Skeletal muscle tissue (tissue), 4 donors: Measurements from ENCODE around the gene PARP1. TPM values are rescaled to one million over a fixed set of nuclear protein-coding genes. Genes with fewer than 3 reads are reported as not detected.

Source experiments
- H3K27ac ChIP-seq: one replicate; pipeline ENCODE4 v1.7.0; 2013; ENCODE audit warnings: mild to moderate bottlenecking, low read depth, low read length, inconsistent platforms
- H3K27me3 ChIP-seq, 3 donors: one replicate each; pipeline ENCODE4 v1.7.0; 2013; ENCODE audit warnings: low read length in 3 of 3; ENCODE audit not compliant: control insufficient read depth in 3 of 3, insufficient read depth in 3 of 3
- H3K36me3 ChIP-seq, 3 donors: one replicate each; pipeline ENCODE4 v1.7.0; 2013; ENCODE audit warnings: low read length in 3 of 3; ENCODE audit not compliant: control insufficient read depth in 3 of 3, insufficient read depth in 3 of 3
- H3K4me1 ChIP-seq, 3 donors: one replicate each; pipeline ENCODE4 v1.7.0; 2013; ENCODE audit warnings: low read length in 3 of 3, mild to moderate bottlenecking in 3 of 3; ENCODE audit not compliant: control insufficient read depth in 3 of 3, insufficient read depth in 3 of 3
- H3K4me3 ChIP-seq, 3 donors: one replicate each; pipeline ENCODE4 v1.7.0; 2013; ENCODE audit warnings: low read length in 3 of 3
- H3K9ac ChIP-seq, 3 donors: one replicate each; pipeline ENCODE4 v1.7.0; 2013; ENCODE audit warnings: low read length in 3 of 3, mild to moderate bottlenecking in 3 of 3, moderate library complexity in 2 of 3, low read depth in 1 of 3
- H3K9me3 ChIP-seq, 3 donors: one replicate each; pipeline ENCODE4 v1.7.0; 2013; ENCODE audit warnings: low read length in 3 of 3; ENCODE audit not compliant: control insufficient read depth in 3 of 3
- total RNA-seq: library from RNA; depleted of rRNA; stranded (reverse); fragments of >200 nt; gene quantifications from one replicate; pipeline ENCODE4 v1.2.3, GENCODE V29; 2014
- donor health status: Osteomylitis.

Gene PARP1
- total RNA-seq, 1 donor from 2014 or later, result 94.5 TPM

DNA sequence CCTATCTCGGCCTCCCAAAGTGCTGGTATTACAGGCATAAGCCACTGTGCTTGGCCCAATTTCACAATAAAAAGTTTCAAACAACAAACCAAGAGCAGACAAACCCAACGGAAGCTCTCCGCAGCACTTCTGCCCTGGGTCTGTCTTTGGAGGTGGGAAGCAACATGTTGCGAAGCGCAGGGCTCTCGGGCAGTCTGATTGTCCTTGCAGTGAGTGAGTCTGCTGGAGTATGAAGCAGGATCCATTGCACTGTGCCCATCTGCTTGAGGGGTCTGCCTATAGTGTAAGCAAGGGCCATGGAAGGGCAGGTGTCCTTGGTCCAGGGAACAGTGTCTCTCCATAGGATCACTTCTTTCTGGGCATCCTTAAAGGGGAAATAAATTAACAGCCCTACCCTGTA lies 14.6 kb upstream of the PARP1 start:
- H3K9ac ChIP-seq, result no peak overlapping the region
- H3K4me3 ChIP-seq, result no peak overlapping the region

DNA sequence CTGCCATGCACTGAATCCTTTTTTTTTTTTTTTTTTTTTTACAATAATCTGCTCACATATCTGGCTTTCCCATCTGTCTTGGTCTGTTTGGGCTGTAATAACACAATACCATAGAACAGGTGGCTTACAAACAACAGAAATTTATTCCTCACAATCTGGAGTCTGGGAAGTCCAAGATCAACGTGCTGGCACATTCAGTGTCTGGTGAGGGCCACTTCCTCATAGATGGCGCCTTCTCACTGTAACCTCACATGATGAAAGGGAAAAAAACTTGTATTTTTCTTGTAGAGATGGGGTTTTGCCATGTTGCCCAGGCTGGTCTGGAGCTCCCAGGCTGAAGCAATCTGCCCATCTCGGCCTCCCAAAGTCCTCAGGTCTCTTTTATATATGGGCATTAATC lies 13.0 kb upstream of the PARP1 start:
- H3K4me3 ChIP-seq, result no peak overlapping the region
- peaks cover 0 to 3% (median 0%) of the 10 kb centered on the region in 3 donors for H3K27me3 ChIP-seq
- no peaks in the 10 kb centered on the region for H3K9me3 ChIP-seq
- no peaks in the 10 kb centered on the region for H3K36me3 ChIP-seq
- H3K27ac ChIP-seq, result no peak overlapping the region
- H3K9ac ChIP-seq, result no peak overlapping the region
- H3K4me1 ChIP-seq, result no peaks in the 10 kb centered on the region

More for the DNA sequence above, 14.6 kb upstream of the PARP1 start:
- H3K27ac ChIP-seq, result no peak overlapping the region
- no peaks in the 10 kb centered on the region for H3K9me3 ChIP-seq
- H3K27me3 ChIP-seq, result peaks cover 0 to 9% (median 0%) of the 10 kb centered on the region in 3 donors
- H3K4me1 ChIP-seq, result no peaks in the 10 kb centered on the region
- no peaks in the 10 kb centered on the region for H3K36me3 ChIP-seq

DNA sequence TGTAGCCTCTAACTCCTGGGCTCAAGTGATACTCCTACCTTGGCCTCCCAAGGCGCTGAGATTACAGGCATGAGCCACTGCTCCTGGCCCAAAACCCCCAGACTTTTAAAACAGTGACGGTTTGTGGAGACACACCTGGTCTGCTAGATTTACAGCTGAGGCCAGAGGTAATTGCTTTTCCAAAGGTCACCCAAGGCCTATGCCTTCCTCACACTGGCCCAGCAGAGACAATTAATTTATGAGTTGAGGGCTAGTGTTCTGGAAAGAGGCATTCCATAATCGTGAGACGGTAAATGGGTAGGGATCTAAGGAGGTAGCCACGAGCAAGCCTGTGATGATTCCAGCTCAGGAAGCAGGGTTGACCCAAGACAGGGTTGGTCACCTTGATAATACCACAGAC lies 12.4 kb upstream of the PARP1 start:
- no peak overlapping the region for H3K27ac ChIP-seq
- no peaks in the 10 kb centered on the region for H3K4me1 ChIP-seq
- peaks cover 0 to 3% (median 0%) of the 10 kb centered on the region in 3 donors for H3K27me3 ChIP-seq
- H3K4me3 ChIP-seq, result no peak overlapping the region
- H3K9ac ChIP-seq, result no peak overlapping the region
- H3K9me3 ChIP-seq, result no peaks in the 10 kb centered on the region
- H3K36me3 ChIP-seq, result no peaks in the 10 kb centered on the region

DNA sequence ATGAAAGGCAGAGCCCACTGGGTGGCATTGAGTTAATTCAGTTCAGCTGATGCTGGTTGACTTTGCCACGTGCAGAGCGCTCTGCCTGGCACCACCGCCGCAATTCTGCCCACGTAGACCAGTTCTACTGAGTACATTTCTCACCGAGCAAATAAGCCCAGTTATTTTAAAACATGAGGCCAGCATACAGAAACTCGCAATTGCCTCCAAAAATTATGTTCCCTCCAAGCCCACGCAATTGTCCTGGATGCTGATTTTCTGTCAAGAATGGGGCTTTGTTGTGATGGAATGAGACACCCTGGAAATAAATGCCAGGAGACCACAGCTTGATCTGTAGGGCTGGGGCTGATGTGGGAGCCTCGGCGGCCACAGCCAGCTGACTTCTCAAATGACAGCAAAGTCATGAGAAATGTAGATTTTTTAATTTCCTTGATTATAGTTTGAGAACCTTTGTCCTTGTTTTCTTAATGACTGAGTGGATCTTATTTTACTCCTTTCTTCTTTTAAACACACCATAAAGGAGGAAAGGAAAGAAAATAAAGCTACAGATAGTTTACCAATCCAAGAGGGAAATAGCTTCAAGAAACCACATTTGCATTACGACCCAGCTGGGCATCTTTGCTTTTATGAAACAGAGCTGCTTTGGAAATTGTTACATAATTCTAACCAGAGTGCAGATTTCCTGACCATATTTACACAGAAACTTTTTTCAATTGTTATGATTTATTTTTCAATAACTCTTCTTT lies 11.6 kb upstream of the PARP1 start:
- no peak overlapping the region for H3K4me3 ChIP-seq
- H3K4me1 ChIP-seq, result no peaks in the 10 kb centered on the region
- no peak overlapping the region for H3K9ac ChIP-seq
- no peaks in the 10 kb centered on the region for H3K9me3 ChIP-seq
- H3K36me3 ChIP-seq, result no peaks in the 10 kb centered on the region
- peaks cover 0 to 3% (median 0%) of the 10 kb centered on the region in 3 donors for H3K27me3 ChIP-seq
- no peak overlapping the region for H3K27ac ChIP-seq

DNA sequence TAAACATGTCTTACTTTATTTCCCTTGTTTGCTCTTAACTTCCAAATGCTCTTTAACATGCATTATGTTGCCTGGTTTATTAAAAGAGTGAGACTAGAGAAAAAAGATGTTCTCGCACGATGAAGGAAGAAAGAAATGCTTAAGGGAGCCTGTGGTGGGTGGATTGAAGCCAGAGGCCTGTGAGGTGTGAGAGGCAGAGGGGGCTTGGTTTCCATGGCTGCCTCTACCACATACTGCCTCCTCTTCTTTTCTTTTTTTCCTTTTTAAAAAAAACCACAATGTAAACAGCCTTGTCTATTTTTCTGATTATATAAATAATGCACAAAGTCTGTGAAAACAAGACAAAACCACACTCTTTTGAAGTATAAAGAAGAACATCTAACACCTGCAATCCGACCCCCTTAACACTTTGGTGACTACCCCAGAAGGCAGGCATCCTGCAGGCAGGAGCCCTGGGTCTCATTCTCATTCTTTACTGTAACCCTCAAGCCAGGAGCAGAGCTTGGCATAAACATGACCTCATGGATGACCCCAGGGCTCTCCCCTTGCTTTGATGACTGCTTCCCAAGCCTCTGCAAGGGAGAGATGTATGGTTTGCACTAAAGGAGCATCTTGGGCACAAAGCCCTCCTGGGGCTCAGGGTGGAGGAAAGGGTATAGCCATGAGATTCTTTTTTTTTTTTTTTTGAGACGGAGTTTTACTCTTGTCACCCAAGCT lies 10.1 kb upstream of the PARP1 start:
- Histone ChIP-seq H3K27ac (no peak overlapping the region), H3K27me3 (peaks cover 0 to 3% (median 0%) of the 10 kb centered on the region in 3 donors), H3K4me1 (no peaks in the 10 kb centered on the region), H3K9me3 (no peaks in the 10 kb centered on the region), H3K9ac (no peak overlapping the region), H3K36me3 (no peaks in the 10 kb centered on the region), H3K4me3 (no peak overlapping the region)

DNA sequence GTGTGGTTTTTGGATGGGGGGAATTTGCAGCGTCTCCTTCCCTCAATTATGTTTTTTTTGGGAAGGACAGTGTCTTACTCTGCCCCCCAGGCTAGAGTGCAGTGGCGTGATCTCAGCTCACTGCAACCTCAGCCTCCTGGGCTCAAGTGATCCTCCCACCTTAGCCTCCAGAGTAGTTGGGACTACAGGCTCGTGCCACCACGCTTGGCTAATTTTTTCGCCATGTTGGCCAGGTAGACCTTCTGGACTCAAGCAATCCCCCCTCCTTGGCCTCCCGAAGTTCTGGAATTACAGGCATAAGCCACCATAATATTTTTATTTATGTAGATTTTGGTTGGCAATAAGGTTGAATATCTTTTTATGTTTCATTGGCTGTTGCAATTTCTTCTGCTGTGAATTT lies 9.5 kb upstream of the PARP1 start:
- no peaks in the 10 kb centered on the region for H3K9me3 ChIP-seq
- peaks cover 0 to 3% (median 0%) of the 10 kb centered on the region in 3 donors for H3K27me3 ChIP-seq
- no peak overlapping the region for H3K9ac ChIP-seq
- no peak overlapping the region for H3K4me3 ChIP-seq
- H3K36me3 ChIP-seq, result no peaks in the 10 kb centered on the region
- H3K4me1 ChIP-seq, result no peaks in the 10 kb centered on the region
- H3K27ac ChIP-seq, result no peak overlapping the region

DNA sequence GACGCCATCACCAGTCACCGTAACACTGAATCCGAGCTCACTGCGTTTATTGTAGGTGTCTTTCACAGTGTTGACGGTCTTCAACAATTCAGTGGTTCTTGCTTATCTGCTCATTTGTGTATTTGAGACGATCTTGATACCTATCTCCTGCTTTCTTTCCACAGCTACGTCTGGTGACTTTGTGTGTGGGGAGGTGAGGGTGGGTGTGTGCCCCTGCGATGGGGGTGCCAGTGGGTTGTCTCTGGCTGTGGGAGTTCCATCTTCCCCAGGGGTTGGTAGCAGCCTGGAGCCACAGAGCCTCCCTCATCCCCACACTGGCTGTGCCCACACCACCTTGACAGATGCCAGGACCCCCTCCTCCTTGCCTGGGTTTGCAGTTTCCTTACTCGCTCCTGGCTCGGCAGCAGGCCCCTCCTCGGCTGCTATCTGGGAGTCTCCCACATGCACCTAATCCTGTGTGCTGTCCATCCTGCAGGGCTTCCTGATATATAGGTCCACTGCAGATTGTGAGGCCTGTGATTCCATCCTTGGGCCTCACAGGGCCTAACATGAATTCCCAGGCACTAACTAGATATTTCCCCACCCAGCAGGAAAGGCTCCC lies 6.3 kb upstream of the PARP1 start:
- no peaks in the 10 kb centered on the region for H3K9me3 ChIP-seq
- H3K27me3 ChIP-seq, result no peaks in the 10 kb centered on the region
- no peaks in the 10 kb centered on the region for H3K4me1 ChIP-seq
- no peak overlapping the region for H3K27ac ChIP-seq
- H3K9ac ChIP-seq, result no peak overlapping the region
- no peaks in the 10 kb centered on the region for H3K36me3 ChIP-seq
- no peak overlapping the region for H3K4me3 ChIP-seq

DNA sequence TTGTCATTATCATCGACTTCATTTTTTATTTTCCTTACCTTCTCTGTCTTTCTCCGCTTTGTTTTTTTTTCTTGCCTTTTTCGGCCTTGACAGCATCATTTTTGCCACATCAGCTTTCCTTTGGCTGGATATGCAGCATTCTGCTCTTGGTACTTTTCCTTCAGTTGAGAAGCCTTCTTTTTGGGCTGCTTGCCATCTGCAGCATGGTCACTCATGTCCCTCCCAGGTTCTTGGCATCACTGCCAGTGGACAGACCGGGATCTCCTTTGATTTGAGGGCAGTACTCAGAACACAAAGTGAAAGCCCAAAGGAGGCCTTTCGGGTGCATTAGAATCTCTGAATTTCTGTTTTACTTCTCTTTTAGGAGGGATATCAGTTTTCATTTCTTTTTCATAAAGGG lies 3.7 kb upstream of the PARP1 start:
- Histone ChIP-seq H3K4me1 (peaks cover 4 to 5% (median 5%) of the 10 kb centered on the region in 3 donors), H3K9ac (no peak overlapping the region), H3K4me3 (no peak overlapping the region), H3K36me3 (no peaks in the 10 kb centered on the region), H3K27ac (no peak overlapping the region), H3K27me3 (no peaks in the 10 kb centered on the region), H3K9me3 (no peaks in the 10 kb centered on the region)

DNA sequence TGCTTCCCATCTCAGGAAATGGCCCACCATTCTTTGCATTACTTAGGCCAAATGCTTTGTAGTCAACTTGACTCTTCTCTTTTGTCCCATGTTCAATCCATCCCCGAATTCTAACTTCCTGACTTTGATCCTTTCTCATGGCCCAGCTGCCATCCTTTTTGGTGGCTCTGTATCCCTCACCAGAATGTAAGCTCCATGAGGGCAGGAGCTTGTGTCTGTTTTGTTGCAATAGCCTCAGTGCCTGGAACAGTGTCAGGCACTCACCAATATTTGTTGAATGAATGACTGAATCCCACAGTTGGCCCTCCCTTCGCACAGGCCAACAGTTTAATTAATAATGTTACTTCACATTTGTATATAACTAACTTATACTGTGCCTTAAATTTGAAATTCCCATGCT lies 3.1 kb upstream of the PARP1 start:
- Histone ChIP-seq H3K4me3 (no peak overlapping the region), H3K9ac (no peak overlapping the region), H3K36me3 (no peaks in the 10 kb centered on the region), H3K9me3 (no peaks in the 10 kb centered on the region), H3K27me3 (no peaks in the 10 kb centered on the region), H3K27ac (no peak overlapping the region), H3K4me1 (peaks cover 9 to 11% (median 10%) of the 10 kb centered on the region in 3 donors)

DNA sequence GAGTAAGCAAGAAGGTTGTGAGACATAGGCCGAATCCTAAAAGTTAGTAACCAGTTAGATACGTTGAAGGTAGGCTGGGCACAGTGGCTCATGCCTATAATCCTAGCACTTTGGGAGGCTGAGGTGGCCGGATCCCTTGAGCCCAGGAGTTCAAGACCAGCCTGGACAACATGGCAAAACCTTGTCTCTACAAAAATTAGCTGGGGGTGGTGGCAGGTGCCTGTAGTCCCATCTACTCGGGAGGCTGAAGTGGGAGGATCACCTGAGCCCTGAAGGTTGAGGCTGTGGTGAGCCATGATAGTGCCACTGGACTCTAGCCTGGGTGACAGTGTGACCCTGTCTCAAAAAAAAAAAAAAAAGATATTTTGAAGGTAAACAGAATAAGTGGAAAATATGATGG lies 1.5 kb upstream of the PARP1 start:
- Histone ChIP-seq H3K4me3 (no peak overlapping the region), H3K9me3 (no peaks in the 10 kb centered on the region), H3K36me3 (no peaks in the 10 kb centered on the region), H3K9ac (no peak overlapping the region), H3K27me3 (no peaks in the 10 kb centered on the region), H3K27ac (no peak overlapping the region), H3K4me1 (peaks cover 19 to 23% (median 20%) of the 10 kb centered on the region in 3 donors)
